GM10266 (cell line): ENCODE results near the gene KCNH3.

ENCODE experiments used
- DNase-seq: peaks from one replicate; pipeline ENCODE4 v3.0.0; 2012; ENCODE audit errors: extremely low spot score
- TF ChIP-seq, protein P1 (sequence below): IDR thresholded peaks from 2 replicates; pipeline ENCODE4 v1.5.1; 2012; ENCODE audit warnings: mild to moderate bottlenecking, low read depth; ENCODE audit not compliant: control insufficient read depth, insufficient read depth; ENCODE audit errors: missing control alignments

KCNH3 gene

DNA sequence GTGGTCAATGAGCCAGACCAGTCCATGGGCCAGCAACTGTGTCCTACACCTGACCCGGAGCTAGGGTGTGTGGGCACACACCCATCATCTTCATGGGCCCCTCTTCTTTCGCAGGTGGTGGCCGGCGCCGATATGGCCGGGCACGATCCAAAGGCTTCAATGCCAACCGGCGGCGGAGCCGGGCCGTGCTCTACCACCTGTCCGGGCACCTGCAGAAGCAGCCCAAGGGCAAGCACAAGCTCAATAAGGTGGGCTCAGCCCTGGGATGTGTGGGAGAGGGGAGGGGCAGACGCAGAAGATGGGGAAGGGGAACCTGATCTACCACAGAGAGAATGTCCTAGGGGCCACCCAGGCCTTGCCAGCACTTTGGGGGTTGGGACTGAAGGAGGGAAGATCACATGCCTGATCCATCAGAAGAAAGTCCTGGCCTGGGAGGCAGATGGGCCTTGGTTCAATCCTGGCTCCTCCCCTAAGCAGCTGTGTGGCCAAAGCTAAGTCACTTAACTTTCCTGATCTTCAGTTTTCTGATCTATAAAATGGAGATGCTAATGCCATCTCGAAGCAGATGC is 3.8 kb downstream of the KCNH3 start:
- no peak for DNase-seq
- TF ChIP-seq, protein P1, sequence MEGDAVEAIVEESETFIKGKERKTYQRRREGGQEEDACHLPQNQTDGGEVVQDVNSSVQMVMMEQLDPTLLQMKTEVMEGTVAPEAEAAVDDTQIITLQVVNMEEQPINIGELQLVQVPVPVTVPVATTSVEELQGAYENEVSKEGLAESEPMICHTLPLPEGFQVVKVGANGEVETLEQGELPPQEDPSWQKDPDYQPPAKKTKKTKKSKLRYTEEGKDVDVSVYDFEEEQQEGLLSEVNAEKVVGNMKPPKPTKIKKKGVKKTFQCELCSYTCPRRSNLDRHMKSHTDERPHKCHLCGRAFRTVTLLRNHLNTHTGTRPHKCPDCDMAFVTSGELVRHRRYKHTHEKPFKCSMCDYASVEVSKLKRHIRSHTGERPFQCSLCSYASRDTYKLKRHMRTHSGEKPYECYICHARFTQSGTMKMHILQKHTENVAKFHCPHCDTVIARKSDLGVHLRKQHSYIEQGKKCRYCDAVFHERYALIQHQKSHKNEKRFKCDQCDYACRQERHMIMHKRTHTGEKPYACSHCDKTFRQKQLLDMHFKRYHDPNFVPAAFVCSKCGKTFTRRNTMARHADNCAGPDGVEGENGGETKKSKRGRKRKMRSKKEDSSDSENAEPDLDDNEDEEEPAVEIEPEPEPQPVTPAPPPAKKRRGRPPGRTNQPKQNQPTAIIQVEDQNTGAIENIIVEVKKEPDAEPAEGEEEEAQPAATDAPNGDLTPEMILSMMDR, result no peak

GRCh38 chr12:49543221-49543913 is 4.5 kb downstream of the KCNH3 start:
- peak; percentile 25 for DNase-seq
- TF ChIP-seq, protein P1, result no peak

GRCh38 chr12:49543914-49544815 is 5.3 kb downstream of the KCNH3 start:
- peak; percentile 23 for DNase-seq
- TF ChIP-seq, protein P1, result no peak

DNA sequence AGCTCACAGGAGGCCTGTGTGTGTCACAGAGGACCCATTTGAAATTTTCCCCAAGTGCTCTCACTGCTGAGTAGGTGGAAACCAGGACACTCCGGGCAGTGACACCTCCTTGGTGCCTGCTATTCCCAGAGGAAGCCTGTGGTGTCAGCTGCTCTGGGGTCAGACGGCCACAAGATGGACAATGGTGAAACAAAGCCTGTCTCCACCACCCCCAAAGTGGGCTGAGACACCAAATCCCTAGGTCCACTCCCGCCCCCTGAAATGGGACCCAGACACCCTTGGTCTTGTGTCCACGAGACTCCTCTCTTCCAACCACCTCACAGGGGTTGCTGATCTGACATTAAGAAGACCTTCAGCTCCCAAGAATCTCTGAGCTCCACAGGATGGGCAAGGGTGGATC is 7.0 kb downstream of the KCNH3 start:
- no peak for DNase-seq
- TF ChIP-seq, protein P1, result no peak

DNA sequence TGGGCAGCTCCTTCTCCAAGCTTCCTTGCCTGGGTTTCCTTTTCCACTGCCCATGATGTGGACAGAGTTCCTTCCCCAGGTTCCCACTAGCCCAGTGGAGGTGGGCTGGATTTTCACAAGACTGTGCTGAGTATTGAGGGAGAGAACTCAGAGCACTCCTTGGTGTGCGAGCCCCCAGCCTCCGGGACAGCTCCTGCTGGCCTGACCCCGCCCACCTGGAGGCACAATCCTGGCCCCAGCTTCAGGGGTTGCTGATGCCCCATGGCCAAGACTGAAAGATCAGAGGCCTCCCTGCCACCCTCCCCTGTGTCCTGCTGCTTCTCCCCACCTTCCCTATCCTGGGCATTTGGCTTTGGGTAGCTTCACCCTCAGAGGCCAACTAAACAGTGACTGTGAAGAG is 7.7 kb downstream of the KCNH3 start:
- TF ChIP-seq, protein P1, result no peak
- DNase-seq, result peak; percentile 18

DNA sequence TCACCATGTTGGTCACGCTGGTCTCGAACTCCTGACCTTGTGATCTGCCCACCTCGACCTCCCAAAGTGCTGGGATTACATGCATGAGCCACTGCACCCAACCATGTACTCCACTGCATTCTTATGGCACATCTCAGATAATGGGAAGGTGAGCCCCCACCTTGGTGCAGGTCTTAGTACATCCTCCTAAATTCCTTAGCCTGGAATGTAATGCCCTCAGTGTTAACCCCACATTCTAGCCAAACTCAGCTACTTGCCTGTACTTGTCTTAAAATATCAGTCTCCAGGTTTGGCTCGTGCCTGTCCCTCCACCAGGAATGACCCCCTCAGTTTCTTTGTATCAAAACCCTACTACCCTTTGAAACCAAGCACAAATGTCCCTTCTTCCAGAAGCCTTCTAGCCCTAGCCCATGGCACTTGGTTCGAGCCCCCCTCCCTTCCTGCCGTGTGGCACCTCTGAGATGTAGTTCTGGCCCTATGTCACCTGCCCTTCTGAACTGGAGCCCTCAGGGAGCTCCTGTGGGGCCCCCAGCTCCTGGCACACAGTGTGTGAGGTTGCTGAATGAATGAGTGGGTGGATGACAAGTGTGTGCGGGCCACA is 8.4 kb downstream of the KCNH3 start:
- TF ChIP-seq, protein P1, result no peak
- no peak for DNase-seq
